Measurements from ENCODE around the gene MFF.

MFF gene, protein sequence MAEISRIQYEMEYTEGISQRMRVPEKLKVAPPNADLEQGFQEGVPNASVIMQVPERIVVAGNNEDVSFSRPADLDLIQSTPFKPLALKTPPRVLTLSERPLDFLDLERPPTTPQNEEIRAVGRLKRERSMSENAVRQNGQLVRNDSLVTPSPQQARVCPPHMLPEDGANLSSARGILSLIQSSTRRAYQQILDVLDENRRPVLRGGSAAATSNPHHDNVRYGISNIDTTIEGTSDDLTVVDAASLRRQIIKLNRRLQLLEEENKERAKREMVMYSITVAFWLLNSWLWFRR

DNA sequence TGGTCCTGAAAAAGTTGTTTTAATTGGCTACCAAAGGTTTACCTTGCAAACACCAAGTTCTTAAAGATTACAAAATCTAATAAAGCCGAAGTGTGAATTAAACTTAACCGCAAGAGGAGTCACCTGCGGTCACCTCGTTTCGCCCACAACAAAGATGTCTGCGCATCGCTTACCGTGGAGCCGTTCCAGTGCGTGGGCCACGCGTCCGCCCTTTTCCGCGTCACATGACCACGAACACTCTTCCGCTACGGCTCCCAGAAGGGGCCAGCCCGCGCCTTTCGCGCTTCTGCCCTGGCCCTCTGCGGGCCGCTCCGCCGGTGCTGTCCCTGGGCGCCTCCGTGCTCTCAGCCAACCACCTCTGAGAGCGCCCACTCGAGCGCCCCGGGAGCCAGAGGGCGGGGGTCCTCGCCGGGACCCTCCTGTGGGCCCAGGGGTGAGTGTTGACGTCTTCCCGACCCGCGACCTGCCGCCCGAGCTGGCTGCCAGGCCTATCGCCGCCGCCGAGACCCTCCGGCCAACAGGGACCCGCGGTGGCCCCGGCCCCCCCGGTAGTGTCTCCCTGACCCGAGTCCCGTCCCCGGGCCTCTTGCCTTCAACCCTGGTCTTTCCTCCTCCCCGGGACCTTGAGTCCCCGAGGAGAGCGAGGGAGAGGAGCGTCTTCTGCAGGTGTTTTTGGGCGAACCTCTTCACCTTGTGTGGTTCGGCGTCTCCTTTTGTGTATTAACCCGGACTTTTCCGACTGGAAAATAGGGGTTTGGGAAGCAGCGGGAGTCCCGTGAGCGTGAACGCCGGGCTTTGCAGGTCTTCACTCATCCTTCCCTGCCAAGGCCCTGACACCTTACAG lies at the start of gene MFF:
Gene MFF (plus strand): TSS at position 257 of the 844 bp plus-strand sequence. CDS start 5,415 bp downstream, outside the sequence.
- peaks cover 7% of the 10 kb centered on the region for H3K36me3 Mint-ChIP-seq (ENCODE audit: low read depth)
- peaks cover 16% of the 10 kb centered on the region for H3K4me1 Mint-ChIP-seq (ENCODE audit: low read depth)
- peak within 1 kb of the TSS; percentile 88 for H3K4me3 Mint-ChIP-seq
- peak within 1 kb of the TSS; percentile 87 for H3K27ac Mint-ChIP-seq
- intact Hi-C loops (cut with micrococcal nuclease) = loop anchor here (5.0 kb wide), 1 partner anchor 42 kb away; no protein-coding TSS in a partner anchor
- peaks cover 22% of the 10 kb centered on the region for H3K9me3 Mint-ChIP-seq
- H3K27me3 Mint-ChIP-seq = peaks cover 9% of the 10 kb centered on the region

DNA sequence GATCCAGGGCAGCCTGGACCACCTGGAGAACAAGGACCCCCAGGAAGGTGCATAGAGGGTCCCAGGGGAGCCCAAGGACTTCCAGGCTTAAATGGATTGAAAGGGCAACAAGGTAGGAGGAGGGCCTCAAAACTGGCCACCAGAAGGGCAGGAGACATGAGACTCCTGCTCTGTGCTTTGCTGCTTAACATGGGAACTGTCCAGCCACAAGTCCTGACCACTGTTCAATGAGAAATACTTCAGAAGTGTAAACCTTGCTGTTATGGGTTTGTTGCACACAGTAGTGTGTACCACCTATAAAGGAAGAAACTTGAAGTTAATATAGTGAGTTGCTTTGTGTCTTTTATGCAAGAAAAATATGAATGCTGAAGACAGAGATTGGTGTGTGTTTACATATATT lies 44.2 kb upstream of the MFF start:
- intact Hi-C loops (cut with micrococcal nuclease) = no loop called here
- Mint-ChIP-seq H3K4me3 (no peak overlapping the region), H3K4me1 (ENCODE audit: low read depth) (no peaks in the 10 kb centered on the region), H3K27me3 (no peaks in the 10 kb centered on the region), H3K9me3 (no peaks in the 10 kb centered on the region), H3K27ac (no peak overlapping the region), H3K36me3 (ENCODE audit: low read depth) (no peaks in the 10 kb centered on the region)

DNA sequence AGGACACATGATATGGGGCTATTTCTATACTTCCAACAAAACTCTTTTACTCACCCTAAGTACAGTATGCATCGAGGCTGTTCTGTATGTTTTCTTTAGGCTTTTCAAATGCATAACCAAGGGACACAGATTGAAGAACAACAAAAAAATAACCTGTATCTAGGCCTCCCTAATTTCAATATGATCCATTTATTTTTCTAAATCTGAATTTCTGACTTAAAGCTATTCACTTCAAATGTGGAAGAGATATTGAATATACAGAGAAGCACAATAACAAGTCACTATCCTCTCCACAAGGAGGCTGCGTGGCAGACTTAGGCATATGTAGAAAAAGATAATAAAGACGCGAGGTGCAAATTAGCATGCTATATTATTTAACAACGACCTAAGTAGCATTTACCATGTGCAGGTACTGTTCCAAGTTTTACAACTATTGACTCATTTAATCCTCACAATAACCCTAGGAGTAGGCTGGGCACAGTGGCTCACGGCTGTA lies 39.3 kb upstream of the MFF start:
- Mint-ChIP-seq H3K4me1 (ENCODE audit: low read depth) (no peaks in the 10 kb centered on the region), H3K36me3 (ENCODE audit: low read depth) (no peaks in the 10 kb centered on the region), H3K27me3 (no peaks in the 10 kb centered on the region), H3K4me3 (no peak overlapping the region), H3K9me3 (no peaks in the 10 kb centered on the region), H3K27ac (no peak overlapping the region)
- intact Hi-C loops (cut with micrococcal nuclease) = no loop called here

DNA sequence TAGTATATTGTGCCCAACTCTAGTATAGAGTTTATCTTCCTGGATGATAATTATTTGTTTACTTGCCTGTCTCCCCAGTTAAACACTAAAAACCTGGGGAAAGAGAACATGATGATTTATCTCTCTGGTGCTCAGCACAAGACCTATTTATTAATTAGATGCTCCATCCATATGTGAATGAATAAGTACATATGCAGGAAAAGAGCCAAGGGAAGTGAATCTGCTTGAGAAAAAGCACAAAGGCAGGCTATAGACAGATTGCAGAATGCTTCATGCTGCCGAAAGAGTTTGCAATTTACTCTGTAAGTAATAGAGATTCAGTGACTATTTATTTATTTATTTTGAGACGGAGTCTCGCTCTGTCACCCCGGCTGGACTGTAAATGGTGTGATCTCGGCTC lies 37.3 kb upstream of the MFF start:
- H3K4me3 Mint-ChIP-seq = no peak overlapping the region
- H3K36me3 Mint-ChIP-seq (ENCODE audit: low read depth) = no peaks in the 10 kb centered on the region
- intact Hi-C loops (cut with micrococcal nuclease) = no loop called here

DNA sequence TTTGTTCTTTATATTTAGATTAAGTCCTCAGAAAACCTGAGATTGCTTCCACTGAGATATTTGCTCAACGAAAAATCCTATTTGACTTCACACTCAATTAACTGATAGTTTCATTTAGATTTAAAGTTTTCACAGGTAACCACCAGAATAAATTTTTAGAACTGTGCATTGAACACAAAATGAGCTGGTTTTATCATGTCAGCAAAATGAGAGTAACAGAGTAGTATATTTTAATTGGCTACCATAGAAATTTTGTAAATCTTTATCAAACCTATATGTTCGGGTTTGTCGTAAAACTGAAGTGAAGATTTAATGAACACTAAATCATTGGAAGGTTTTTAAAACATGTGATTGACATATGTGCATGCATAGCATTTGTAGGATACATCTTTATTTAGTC lies 32.7 kb upstream of the MFF start:
- H3K36me3 Mint-ChIP-seq (ENCODE audit: low read depth) = no peaks in the 10 kb centered on the region
- intact Hi-C loops (cut with micrococcal nuclease) = no loop called here
- H3K27me3 Mint-ChIP-seq = no peaks in the 10 kb centered on the region
- H3K9me3 Mint-ChIP-seq = no peaks in the 10 kb centered on the region
- H3K4me3 Mint-ChIP-seq = no peak overlapping the region
- no peaks in the 10 kb centered on the region for H3K4me1 Mint-ChIP-seq (ENCODE audit: low read depth)
- H3K27ac Mint-ChIP-seq = no peak overlapping the region

More for the DNA sequence above, 37.3 kb upstream of the MFF start:
- no peak overlapping the region for H3K27ac Mint-ChIP-seq
- H3K9me3 Mint-ChIP-seq = no peaks in the 10 kb centered on the region
- H3K4me1 Mint-ChIP-seq (ENCODE audit: low read depth) = no peaks in the 10 kb centered on the region
- no peaks in the 10 kb centered on the region for H3K27me3 Mint-ChIP-seq

DNA sequence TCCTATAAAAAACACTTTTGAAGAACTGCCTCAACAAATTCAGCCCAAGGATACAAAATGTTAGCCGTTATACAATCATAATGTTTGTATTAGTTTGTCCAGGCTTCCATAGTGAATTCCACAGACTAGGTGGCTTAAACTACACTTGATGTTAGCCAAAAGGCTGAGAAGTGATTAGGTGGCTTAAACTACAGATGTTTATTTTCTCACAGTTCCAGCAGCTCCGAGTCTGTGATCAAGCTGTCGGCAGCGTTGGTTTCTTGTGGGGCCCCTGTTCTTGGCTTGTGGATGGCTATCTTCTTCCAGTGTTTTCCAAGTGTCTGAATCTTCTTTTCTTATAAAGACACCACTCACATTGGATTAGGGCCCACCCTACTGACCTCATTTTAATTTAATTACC lies 31.5 kb upstream of the MFF start:
- Mint-ChIP-seq H3K4me3 (no peak overlapping the region), H3K9me3 (no peaks in the 10 kb centered on the region), H3K27me3 (no peaks in the 10 kb centered on the region), H3K4me1 (ENCODE audit: low read depth) (no peaks in the 10 kb centered on the region), H3K27ac (no peak overlapping the region), H3K36me3 (ENCODE audit: low read depth) (no peaks in the 10 kb centered on the region)
- intact Hi-C loops (cut with micrococcal nuclease) = no loop called here

DNA sequence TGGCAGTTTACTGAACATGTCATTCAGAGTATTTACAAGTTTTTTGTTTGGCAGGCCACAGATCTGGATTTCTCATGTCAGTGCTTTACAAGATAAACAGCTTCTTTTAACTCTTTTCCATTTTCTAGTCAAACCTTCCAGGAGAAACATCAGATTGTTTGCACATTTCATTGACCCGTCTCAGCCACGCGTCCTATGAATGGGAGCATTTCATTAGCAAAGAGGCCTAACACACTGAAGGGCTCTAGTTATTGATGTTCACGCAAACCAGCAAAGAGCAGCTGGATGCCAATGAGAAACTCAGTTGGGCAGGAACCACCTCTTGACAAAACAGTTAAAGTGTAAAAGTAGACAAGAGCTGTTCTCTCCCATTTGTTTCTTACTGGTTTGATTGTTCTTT lies 29.2 kb upstream of the MFF start:
- no peaks in the 10 kb centered on the region for H3K9me3 Mint-ChIP-seq
- no peaks in the 10 kb centered on the region for H3K4me1 Mint-ChIP-seq (ENCODE audit: low read depth)
- no peak overlapping the region for H3K27ac Mint-ChIP-seq
- no peaks in the 10 kb centered on the region for H3K27me3 Mint-ChIP-seq
- intact Hi-C loops (cut with micrococcal nuclease) = no loop called here
- no peaks in the 10 kb centered on the region for H3K36me3 Mint-ChIP-seq (ENCODE audit: low read depth)
- H3K4me3 Mint-ChIP-seq = no peak overlapping the region

DNA sequence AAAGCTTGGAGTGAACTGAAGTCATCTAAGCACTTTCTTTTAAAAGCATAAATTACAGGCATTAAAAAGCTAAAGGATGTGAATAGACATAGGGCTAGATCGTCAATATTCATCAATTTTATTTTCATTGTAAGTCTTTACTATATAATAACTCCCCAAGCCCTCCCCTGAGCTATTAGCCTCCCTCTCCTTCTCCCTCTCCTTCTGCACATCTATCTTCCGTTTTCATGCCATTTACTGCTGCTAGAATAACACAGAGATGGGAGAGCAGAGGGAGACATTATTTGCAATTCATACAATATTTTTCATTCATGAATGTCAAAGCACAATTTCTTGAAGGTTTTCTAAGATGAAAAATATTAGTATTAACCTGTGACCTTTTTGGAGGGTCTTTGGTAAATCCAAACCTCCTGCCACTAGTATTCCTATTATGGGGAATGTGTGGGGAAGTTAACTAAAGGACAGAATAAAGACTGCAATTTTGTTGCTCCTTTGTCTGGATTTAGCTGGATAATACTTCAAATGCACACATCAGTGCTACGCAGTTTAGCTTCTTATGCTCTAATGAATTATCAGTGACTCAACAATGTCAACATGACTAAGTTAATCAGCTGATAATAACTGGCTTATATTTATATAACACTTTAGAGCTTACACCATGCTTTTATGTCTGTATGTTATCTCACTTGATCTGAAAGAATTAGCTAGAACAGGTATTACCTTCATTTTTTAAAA lies 28.2 kb upstream of the MFF start:
- Mint-ChIP-seq H3K4me3 (no peak overlapping the region), H3K27me3 (no peaks in the 10 kb centered on the region), H3K36me3 (ENCODE audit: low read depth) (no peaks in the 10 kb centered on the region), H3K9me3 (no peaks in the 10 kb centered on the region), H3K4me1 (ENCODE audit: low read depth) (no peaks in the 10 kb centered on the region), H3K27ac (no peak overlapping the region)
- intact Hi-C loops (cut with micrococcal nuclease) = no loop called here

DNA sequence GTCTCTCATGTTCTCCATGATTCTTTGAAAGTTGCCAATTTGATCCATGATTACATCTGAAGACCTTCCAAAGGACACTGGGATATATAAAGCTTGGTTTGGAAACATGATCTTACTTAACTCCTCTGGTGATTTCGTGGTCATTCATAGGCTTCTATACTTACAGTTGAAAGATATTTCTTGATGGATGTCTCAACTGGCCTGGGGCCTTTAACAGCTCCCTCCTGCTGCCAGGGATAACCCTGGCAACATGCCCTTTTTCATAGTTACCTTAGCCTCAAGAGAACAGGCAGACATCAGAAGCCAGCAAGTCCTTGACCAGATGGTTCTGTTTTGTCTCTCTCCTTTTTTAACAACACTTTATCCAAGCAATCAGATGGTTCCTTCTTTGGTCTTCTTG lies 23.5 kb upstream of the MFF start:
- no peak overlapping the region for H3K27ac Mint-ChIP-seq
- H3K36me3 Mint-ChIP-seq (ENCODE audit: low read depth) = no peaks in the 10 kb centered on the region
- no peaks in the 10 kb centered on the region for H3K4me1 Mint-ChIP-seq (ENCODE audit: low read depth)
- H3K4me3 Mint-ChIP-seq = no peak overlapping the region
- H3K27me3 Mint-ChIP-seq = no peaks in the 10 kb centered on the region
- H3K9me3 Mint-ChIP-seq = no peaks in the 10 kb centered on the region
- intact Hi-C loops (cut with micrococcal nuclease) = no loop called here

DNA sequence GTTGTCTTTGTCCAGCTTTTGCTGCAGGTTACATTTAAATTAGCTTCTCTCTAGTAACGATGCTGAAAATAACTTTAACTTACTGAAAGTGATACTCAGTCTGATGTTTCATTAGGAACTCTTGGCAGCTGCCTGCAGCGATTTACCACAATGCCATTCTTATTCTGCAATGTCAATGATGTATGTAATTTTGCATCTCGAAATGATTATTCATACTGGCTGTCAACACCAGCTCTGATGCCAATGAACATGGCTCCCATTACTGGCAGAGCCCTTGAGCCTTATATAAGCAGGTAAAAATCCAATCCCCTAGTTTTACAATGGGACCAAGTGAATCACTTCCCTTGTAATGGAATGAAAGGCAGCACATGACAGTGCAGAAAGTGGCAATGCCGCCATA lies 16.3 kb upstream of the MFF start:
- intact Hi-C loops (cut with micrococcal nuclease) = no loop called here
- H3K4me1 Mint-ChIP-seq (ENCODE audit: low read depth) = no peaks in the 10 kb centered on the region
- H3K36me3 Mint-ChIP-seq (ENCODE audit: low read depth) = no peaks in the 10 kb centered on the region
- H3K27ac Mint-ChIP-seq = no peak overlapping the region
- H3K27me3 Mint-ChIP-seq = no peaks in the 10 kb centered on the region
- H3K4me3 Mint-ChIP-seq = no peak overlapping the region
- H3K9me3 Mint-ChIP-seq = no peaks in the 10 kb centered on the region

DNA sequence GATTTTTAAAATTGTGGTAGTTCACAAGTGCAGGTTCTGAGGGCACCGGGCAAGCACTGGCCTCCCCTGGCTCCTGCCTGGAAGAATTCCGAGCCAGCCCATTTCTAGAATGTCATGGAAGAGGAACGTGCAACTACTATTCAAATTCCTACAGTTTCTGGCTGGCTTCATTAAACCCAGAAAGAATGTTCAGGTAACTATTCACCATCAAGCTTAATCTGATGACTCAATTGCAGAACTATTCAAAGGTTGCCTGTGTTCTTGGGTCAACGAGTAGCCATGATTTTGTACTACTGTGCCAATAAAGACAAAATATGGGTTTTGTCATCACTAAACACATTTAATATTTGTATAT lies 14.3 kb upstream of the MFF start:
- H3K27ac Mint-ChIP-seq = no peak overlapping the region
- intact Hi-C loops (cut with micrococcal nuclease) = no loop called here
- no peaks in the 10 kb centered on the region for H3K27me3 Mint-ChIP-seq
- no peak overlapping the region for H3K4me3 Mint-ChIP-seq
- H3K4me1 Mint-ChIP-seq (ENCODE audit: low read depth) = no peaks in the 10 kb centered on the region
- H3K9me3 Mint-ChIP-seq = no peaks in the 10 kb centered on the region
- no peaks in the 10 kb centered on the region for H3K36me3 Mint-ChIP-seq (ENCODE audit: low read depth)

DNA sequence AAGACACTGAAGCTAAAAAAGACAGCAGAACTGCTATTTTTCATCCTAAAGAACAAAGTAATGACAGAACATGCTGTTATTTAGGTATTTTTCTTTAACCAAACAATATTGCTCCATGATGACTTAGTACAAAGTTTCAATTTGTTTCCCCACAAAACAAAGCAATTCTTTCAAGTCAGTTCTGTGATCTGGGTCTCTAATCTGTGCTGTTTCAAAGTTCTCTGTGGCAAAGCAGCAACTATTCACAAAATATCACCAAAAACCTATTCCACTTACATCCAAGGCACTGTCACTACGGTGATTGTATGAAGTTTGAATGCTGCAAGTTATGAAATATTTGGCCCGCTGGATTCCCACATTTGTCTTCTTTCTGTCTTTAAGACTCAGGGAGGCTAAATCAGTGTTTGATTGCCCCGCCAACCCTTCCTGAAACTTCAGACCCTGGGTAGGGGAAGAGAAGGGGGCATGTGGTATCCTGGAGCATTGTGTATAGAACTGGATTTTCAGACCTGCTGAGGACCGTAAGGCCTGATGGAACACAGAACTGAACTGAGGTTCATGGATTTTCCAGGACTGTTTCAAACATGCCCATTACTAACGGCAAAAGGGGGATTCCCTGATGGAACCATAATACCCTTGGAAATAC lies 13.1 kb upstream of the MFF start:
- no peaks in the 10 kb centered on the region for H3K9me3 Mint-ChIP-seq
- H3K27ac Mint-ChIP-seq = no peak overlapping the region
- no peaks in the 10 kb centered on the region for H3K27me3 Mint-ChIP-seq
- no peaks in the 10 kb centered on the region for H3K36me3 Mint-ChIP-seq (ENCODE audit: low read depth)
- no peaks in the 10 kb centered on the region for H3K4me1 Mint-ChIP-seq (ENCODE audit: low read depth)
- no peak overlapping the region for H3K4me3 Mint-ChIP-seq
- intact Hi-C loops (cut with micrococcal nuclease) = no loop called here

DNA sequence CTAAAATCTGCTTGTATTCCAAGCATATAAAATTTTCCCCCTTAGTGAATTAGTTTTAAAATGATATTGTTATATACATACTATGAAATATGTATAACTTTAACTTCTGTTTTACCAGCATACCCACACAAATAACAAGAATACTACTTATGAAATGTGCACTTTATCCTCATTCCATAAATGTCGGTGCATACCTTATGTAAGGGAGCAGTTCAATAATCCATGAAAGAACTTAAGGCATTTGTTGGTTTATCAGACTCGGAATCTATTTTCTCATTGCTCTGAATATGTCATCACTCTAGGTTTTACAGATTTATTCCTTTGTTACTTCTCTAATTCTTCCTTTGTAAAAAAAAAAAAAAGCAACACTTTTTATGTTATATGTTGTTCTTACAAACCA lies 12.5 kb upstream of the MFF start:
- Mint-ChIP-seq H3K27me3 (peaks cover under 1% of the 10 kb centered on the region), H3K4me3 (no peak overlapping the region), H3K27ac (no peak overlapping the region), H3K9me3 (peaks cover 1% of the 10 kb centered on the region), H3K36me3 (ENCODE audit: low read depth) (no peaks in the 10 kb centered on the region), H3K4me1 (ENCODE audit: low read depth) (no peaks in the 10 kb centered on the region)
- intact Hi-C loops (cut with micrococcal nuclease) = no loop called here

DNA sequence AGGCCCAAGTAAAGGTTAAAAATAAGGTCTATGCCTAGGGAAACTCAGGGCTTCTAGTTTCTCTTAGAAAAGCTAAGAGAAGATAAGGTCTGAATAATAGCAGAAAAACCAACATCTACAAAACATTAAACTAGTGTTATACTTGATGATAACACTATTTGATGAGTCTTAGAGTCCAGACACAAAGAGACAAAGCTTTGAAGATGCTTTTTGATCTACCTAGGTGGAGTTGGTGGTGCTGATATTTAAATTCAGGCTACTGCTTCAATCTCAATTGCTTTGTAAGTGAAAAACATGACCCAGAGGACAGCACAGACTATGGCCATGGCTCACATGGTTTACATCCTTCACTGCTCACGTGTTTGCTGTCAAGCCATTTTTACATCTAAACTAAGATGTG lies 11.7 kb upstream of the MFF start:
- H3K4me1 Mint-ChIP-seq (ENCODE audit: low read depth) = no peaks in the 10 kb centered on the region
- H3K36me3 Mint-ChIP-seq (ENCODE audit: low read depth) = no peaks in the 10 kb centered on the region
- H3K9me3 Mint-ChIP-seq = peaks cover 6% of the 10 kb centered on the region
- intact Hi-C loops (cut with micrococcal nuclease) = no loop called here
- H3K27me3 Mint-ChIP-seq = peaks cover 1% of the 10 kb centered on the region
- no peak overlapping the region for H3K4me3 Mint-ChIP-seq
- H3K27ac Mint-ChIP-seq = no peak overlapping the region

All from dendritic cell treated with granulocyte-macrophage colony-stimulating factor and Interleukin-4, amounts not matched to agents 40 ng/mL and 50 ng/mL, for 4 days (primary cell).